Measurements from ENCODE around the gene KCTD19.

The KCTD19 gene

DNA sequence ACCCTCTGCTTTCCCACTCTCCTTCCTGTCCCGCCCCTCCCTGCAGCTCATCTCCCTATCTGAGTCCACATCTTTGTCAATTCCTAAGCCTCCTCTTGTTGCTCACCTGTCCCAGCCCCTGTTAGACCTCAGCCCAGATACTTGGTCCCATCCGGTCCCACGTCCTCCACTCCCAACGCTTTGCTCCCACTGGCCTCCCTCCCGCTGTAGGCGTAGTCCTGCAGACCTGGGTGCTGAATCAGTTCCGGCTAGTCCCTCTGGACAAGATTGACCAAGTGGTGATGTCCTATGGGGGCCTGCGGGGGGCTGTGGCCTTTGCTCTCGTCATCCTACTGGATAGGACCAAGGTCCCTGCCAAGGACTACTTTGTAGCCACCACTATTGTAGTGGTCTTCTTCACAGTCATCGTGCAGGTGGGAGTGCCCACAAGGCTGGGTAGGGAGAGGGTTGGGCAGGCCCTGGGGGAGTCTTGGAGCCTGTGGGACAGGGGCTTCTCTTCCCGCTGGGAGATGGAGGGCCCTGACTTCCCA, 69.8 kb downstream of the KCTD19 start:
- Histone ChIP-seq H3K9ac (ENCODE audit: low read length) (no peak overlapping the region), H3K4me1 (ENCODE audit: low read length) (peaks cover 6% of the 10 kb centered on the region; the same call in 1 of the 2 replicates), H3F3A (ENCODE audit: insufficient read depth, low read length) (no peaks in the 10 kb centered on the region), H4K20me1 (ENCODE audit: insufficient read depth, low read length) (no peaks in the 10 kb centered on the region), H3K4me2 (ENCODE audit: low read depth, low read length) (no peak overlapping the region), H3K4me3 (ENCODE audit: low read length) (no peak overlapping the region), H3K79me2 (ENCODE audit: low read length) (no peaks in the 10 kb centered on the region), H3K9me3 (replicated peaks; ENCODE audit: insufficient read depth, low read length) (no peaks in the 10 kb centered on the region), H3K27ac (ENCODE audit: low read length) (no peak overlapping the region), H3K36me3 (replicated peaks; ENCODE audit: insufficient read depth, low read length) (no peaks in the 10 kb centered on the region), H3K27me3 (replicated peaks; ENCODE audit: insufficient read depth, low read length) (no peaks in the 10 kb centered on the region), H3K9me2 (replicated peaks; ENCODE audit: insufficient read depth, low read length) (no peaks in the 10 kb centered on the region), H2AFZ (ENCODE audit: low read length) (no peak overlapping the region)
- no peak for TF ChIP-seq CTCF (IDR thresholded peaks at IDR 0.05; ENCODE audit: low read length)
- TF ChIP-seq EZH2 (optimal IDR thresholded peaks at IDR 0.05; ENCODE audit: low read depth, low read length): no peak
- no peak for DNase-seq

DNA sequence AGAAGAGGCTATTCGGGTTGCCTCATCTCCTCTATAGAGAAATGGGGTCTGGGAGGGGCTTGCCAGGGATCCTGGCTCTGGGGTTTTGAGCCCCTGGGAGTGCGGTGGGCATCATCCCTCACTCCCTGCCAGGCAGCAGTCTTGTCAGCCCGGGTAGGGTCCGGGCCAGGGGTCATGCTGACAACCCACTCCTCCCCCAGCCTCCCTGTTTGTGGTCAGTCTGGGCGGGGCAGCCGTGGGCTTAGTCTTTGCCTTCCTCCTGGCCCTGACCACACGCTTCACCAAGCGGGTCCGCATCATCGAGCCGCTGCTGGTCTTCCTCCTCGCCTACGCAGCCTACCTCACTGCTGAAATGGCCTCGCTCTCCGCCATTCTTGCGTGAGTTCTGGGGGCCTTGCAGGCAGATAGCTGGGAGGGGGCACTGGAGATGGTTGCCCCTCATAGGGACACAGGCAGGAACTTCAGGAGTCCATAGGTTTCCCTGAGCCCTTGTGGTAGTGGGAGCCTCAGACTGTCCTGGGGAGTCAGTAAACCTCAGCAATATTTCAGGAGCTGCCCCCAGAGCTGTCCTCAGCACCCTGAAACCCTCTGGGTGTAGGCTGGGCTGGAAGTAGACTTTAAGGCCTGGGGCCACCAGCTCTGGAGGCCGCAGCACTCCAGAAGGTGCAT, 70.9 kb downstream of the KCTD19 start:
- Histone ChIP-seq H3K27ac (ENCODE audit: low read length) (no peak overlapping the region), H3K4me2 (ENCODE audit: low read depth, low read length) (no peak overlapping the region), H2AFZ (ENCODE audit: low read length) (no peak overlapping the region), H3K9ac (ENCODE audit: low read length) (no peak overlapping the region), H3K9me3 (replicated peaks; ENCODE audit: insufficient read depth, low read length) (no peaks in the 10 kb centered on the region), H3K4me3 (ENCODE audit: low read length) (no peak overlapping the region), H3K4me1 (ENCODE audit: low read length) (no peaks in the 10 kb centered on the region), H3K9me2 (replicated peaks; ENCODE audit: insufficient read depth, low read length) (no peaks in the 10 kb centered on the region), H3K36me3 (replicated peaks; ENCODE audit: insufficient read depth, low read length) (no peaks in the 10 kb centered on the region), H3K79me2 (ENCODE audit: low read length) (no peaks in the 10 kb centered on the region), H4K20me1 (ENCODE audit: insufficient read depth, low read length) (no peaks in the 10 kb centered on the region), H3F3A (ENCODE audit: insufficient read depth, low read length) (no peaks in the 10 kb centered on the region), H3K27me3 (replicated peaks; ENCODE audit: insufficient read depth, low read length) (0 out of 2 replicates have a peak, but pooled peaks cover under 1% of the 10 kb centered on the region)
- TF ChIP-seq EZH2 (optimal IDR thresholded peaks at IDR 0.05; ENCODE audit: low read depth, low read length) (no peak), CTCF (IDR thresholded peaks at IDR 0.05; ENCODE audit: low read length) (no peak), EZH2phosphoT487 (IDR thresholded peaks at IDR 0.05; ENCODE audit: low read length) (no peak)
- DNase-seq: no peak

DNA sequence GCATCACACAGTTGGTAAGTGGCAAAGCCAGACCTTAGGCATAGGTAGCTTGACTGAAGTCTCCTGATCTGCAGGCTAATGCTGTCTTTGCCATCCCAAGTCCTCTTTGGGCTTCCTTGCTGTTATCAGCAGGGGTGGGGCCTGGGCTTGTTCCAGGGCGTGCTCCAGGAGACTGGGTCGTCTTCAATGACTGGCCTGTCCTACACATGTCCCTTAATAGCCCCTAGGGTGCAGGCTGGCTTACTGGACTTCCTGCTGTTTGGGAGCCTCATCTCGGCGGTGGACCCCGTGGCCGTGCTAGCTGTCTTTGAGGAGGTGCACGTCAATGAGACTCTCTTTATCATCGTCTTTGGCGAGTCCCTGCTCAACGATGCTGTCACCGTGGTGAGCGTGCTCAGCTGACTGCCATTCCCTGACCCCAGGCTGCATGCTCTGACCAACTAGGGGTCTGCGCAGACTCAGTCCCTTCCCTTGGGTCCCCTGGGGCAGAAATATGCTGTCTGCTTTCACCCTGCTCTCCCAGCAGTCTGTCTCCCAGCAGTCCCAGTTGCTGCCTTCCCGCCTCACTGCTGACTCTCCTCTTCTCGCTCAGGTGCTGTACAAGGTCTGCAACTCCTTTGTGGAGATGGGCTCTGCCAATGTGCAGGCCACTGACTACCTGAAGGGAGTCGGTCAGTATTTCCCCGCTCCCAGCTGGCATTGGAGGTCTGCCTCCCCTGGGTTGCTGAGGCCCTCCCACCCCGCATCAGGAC, 71.6 kb downstream of the KCTD19 start:
- Histone ChIP-seq H3K27me3 (replicated peaks; ENCODE audit: insufficient read depth, low read length) (peaks cover 8% of the 10 kb centered on the region), H4K20me1 (ENCODE audit: insufficient read depth, low read length) (no peaks in the 10 kb centered on the region), H3K4me3 (ENCODE audit: low read length) (no peak overlapping the region), H3K36me3 (replicated peaks; ENCODE audit: insufficient read depth, low read length) (no peaks in the 10 kb centered on the region), H3F3A (ENCODE audit: insufficient read depth, low read length) (no peaks in the 10 kb centered on the region), H3K27ac (ENCODE audit: low read length) (no peak overlapping the region), H3K4me1 (ENCODE audit: low read length) (no peaks in the 10 kb centered on the region), H2AFZ (ENCODE audit: low read length) (no peak overlapping the region), H3K79me2 (ENCODE audit: low read length) (no peaks in the 10 kb centered on the region), H3K9me2 (replicated peaks; ENCODE audit: insufficient read depth, low read length) (no peaks in the 10 kb centered on the region), H3K9me3 (replicated peaks; ENCODE audit: insufficient read depth, low read length) (no peaks in the 10 kb centered on the region), H3K9ac (ENCODE audit: low read length) (no peak overlapping the region), H3K4me2 (ENCODE audit: low read depth, low read length) (no peak overlapping the region)
- no peak for TF ChIP-seq CTCF (IDR thresholded peaks at IDR 0.05; ENCODE audit: low read length)
- no peak for TF ChIP-seq EZH2phosphoT487 (IDR thresholded peaks at IDR 0.05; ENCODE audit: low read length)
- no peak for TF ChIP-seq EZH2 (optimal IDR thresholded peaks at IDR 0.05; ENCODE audit: low read depth, low read length)
- no peak for DNase-seq

Measured in MM.1S (cell line).